KMS-11 (cell line): ENCODE measurements around the gene MCTP1.

Experiments used
- H2AFZ ChIP-seq: fragments of 200-600 bp; sonication (generic); 2 replicates; pipeline ENCODE4 v1.6.1; 2016; ENCODE audit warnings: antibody characterized with exemption, mixed run types, low read depth
- H3K27ac ChIP-seq: fragments of 200-600 bp; sonication (generic); 2 replicates; pipeline ENCODE4 v1.6.1; 2016; ENCODE audit warnings: mild to moderate bottlenecking, mixed run types
- H3K27me3 ChIP-seq: fragments of 200-600 bp; sonication (generic); 2 replicates; pipeline ENCODE4 v1.6.1; 2017; ENCODE audit warnings: mild to moderate bottlenecking, low read depth, mixed run types, moderate library complexity; ENCODE audit not compliant: insufficient read depth
- H3K36me3 ChIP-seq: fragments of 200-600 bp; sonication (generic); 2 replicates; pipeline ENCODE4 v1.6.1; 2017; ENCODE audit warnings: mild to moderate bottlenecking, mixed run types; ENCODE audit not compliant: insufficient read depth
- H3K4me1 ChIP-seq: fragments of 200-600 bp; sonication (generic); 2 replicates; pipeline ENCODE4 v1.6.1; 2016; ENCODE audit warnings: mild to moderate bottlenecking, low read depth, mixed run types; ENCODE audit not compliant: poor library complexity, severe bottlenecking
- H3K4me2 ChIP-seq: fragments of 200-600 bp; sonication (generic); 2 replicates; pipeline ENCODE4 v1.7.0; 2016; ENCODE audit warnings: mild to moderate bottlenecking, mixed run types
- H3K4me3 ChIP-seq: fragments of 200-600 bp; sonication (generic); IDR thresholded peaks from 2 replicates; pipeline ENCODE4 v1.6.1; 2017; ENCODE audit warnings: low read depth, low read length, mixed read lengths; ENCODE audit not compliant: insufficient read depth
- H3K79me2 ChIP-seq: fragments of 200-600 bp; sonication (generic); 2 replicates; pipeline ENCODE4 v1.6.1; 2016; ENCODE audit warnings: low read depth, mixed run types; ENCODE audit not compliant: insufficient read depth
- H3K9ac ChIP-seq: fragments of 200-600 bp; sonication (generic); 2 replicates; pipeline ENCODE4 v1.6.1; 2016; ENCODE audit warnings: mild to moderate bottlenecking, mixed run types
- H4K20me1 ChIP-seq: fragments of 200-600 bp; sonication (generic); 2 replicates; pipeline ENCODE4 v1.6.1; 2016; ENCODE audit warnings: mild to moderate bottlenecking, mixed run types; ENCODE audit not compliant: insufficient read depth
- TF ChIP-seq, protein P1 (sequence below): fragments of 200-600 bp; sonication (generic); conservative IDR thresholded peaks from 2 replicates; pipeline ENCODE4 v1.6.1; 2017; ENCODE audit warnings: low read depth, mild to moderate bottlenecking, antibody characterized with exemption, low read length, moderate library complexity, mixed read lengths

MCTP1 gene

GRCh38 chr5:94872526-94872925 is 412.4 kb downstream of the MCTP1 start:
- no peak overlapping the region for H3K9ac ChIP-seq
- TF ChIP-seq, protein P1, sequence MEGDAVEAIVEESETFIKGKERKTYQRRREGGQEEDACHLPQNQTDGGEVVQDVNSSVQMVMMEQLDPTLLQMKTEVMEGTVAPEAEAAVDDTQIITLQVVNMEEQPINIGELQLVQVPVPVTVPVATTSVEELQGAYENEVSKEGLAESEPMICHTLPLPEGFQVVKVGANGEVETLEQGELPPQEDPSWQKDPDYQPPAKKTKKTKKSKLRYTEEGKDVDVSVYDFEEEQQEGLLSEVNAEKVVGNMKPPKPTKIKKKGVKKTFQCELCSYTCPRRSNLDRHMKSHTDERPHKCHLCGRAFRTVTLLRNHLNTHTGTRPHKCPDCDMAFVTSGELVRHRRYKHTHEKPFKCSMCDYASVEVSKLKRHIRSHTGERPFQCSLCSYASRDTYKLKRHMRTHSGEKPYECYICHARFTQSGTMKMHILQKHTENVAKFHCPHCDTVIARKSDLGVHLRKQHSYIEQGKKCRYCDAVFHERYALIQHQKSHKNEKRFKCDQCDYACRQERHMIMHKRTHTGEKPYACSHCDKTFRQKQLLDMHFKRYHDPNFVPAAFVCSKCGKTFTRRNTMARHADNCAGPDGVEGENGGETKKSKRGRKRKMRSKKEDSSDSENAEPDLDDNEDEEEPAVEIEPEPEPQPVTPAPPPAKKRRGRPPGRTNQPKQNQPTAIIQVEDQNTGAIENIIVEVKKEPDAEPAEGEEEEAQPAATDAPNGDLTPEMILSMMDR: no peak
- no peaks in the 10 kb centered on the region for H3K27me3 ChIP-seq
- no peak overlapping the region for H3K4me2 ChIP-seq
- H3K27ac ChIP-seq: no peak overlapping the region
- no peaks in the 10 kb centered on the region for H3K79me2 ChIP-seq
- H4K20me1 ChIP-seq: no peaks in the 10 kb centered on the region
- no peak overlapping the region for H2AFZ ChIP-seq
- no peaks in the 10 kb centered on the region for H3K4me1 ChIP-seq
- no peak overlapping the region for H3K4me3 ChIP-seq
- H3K36me3 ChIP-seq: no peaks in the 10 kb centered on the region

GRCh38 chr5:94870511-94871183 is 414.2 kb downstream of the MCTP1 start:
- Histone ChIP-seq H3K4me3 (no peak overlapping the region), H3K27ac (no peak overlapping the region), H3K9ac (no peak overlapping the region), H3K27me3 (no peaks in the 10 kb centered on the region), H3K4me2 (no peak overlapping the region), H3K36me3 (no peaks in the 10 kb centered on the region), H3K79me2 (no peaks in the 10 kb centered on the region), H3K4me1 (no peaks in the 10 kb centered on the region), H2AFZ (no peak overlapping the region), H4K20me1 (no peaks in the 10 kb centered on the region)
- TF ChIP-seq, protein P1: no peak

DNA sequence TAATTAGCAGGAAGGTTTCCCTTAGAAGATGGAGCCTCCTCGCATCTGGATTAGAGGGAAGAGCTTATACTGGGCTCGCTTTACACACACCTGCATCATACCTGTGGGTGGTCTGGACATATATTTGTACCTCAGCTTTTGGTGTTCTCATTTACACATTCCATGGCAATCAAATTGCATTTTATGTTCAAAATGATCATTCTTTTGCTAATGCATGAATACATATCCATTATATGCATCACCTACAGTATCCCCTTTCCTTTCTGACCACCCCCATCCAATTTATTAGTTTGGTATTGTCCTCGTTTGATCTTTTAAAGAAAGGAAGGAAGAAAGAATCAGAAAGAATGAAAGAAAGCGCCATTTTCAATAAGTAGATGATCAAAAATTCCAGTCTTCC is 415.0 kb downstream of the MCTP1 start:
- Histone ChIP-seq H3K4me2 (no peak overlapping the region), H3K36me3 (no peaks in the 10 kb centered on the region), H3K4me1 (no peaks in the 10 kb centered on the region), H3K27ac (no peak overlapping the region), H3K9ac (no peak overlapping the region), H3K4me3 (no peak overlapping the region), H2AFZ (no peak overlapping the region), H4K20me1 (no peaks in the 10 kb centered on the region), H3K79me2 (no peaks in the 10 kb centered on the region), H3K27me3 (no peaks in the 10 kb centered on the region)
- TF ChIP-seq, protein P1: no peak

- H2AFZ ChIP-seq: no peak overlapping the region
- H3K9ac ChIP-seq: no peak overlapping the region
- no peaks in the 10 kb centered on the region for H3K79me2 ChIP-seq
- H3K4me2 ChIP-seq: no peak overlapping the region
- H3K27ac ChIP-seq: no peak overlapping the region
- no peaks in the 10 kb centered on the region for H4K20me1 ChIP-seq
- H3K36me3 ChIP-seq: no peaks in the 10 kb centered on the region
- TF ChIP-seq, protein P1: no peak
- H3K27me3 ChIP-seq: no peaks in the 10 kb centered on the region
- no peaks in the 10 kb centered on the region for H3K4me1 ChIP-seq
- no peak overlapping the region for H3K4me3 ChIP-seq
Measured at GRCh38 chr5:94863951-94864350, 420.9 kb downstream of the MCTP1 start.
